Activated CD4-positive, CD25-positive, alpha-beta regulatory T cell (primary cell): ENCODE data around the gene TBC1D5.
"Not testable (repeated sequence)": the region's sequence is repeated elsewhere in the genome, so short reads cannot be mapped to it uniquely, and the experiment has no call there.

Source experiments
- DNase-seq, 4 experiments: peaks; one replicate each; lab custom pipeline; 2025; lab: John Stamatoyannopoulos, UW

Gene TBC1D5

DNA sequence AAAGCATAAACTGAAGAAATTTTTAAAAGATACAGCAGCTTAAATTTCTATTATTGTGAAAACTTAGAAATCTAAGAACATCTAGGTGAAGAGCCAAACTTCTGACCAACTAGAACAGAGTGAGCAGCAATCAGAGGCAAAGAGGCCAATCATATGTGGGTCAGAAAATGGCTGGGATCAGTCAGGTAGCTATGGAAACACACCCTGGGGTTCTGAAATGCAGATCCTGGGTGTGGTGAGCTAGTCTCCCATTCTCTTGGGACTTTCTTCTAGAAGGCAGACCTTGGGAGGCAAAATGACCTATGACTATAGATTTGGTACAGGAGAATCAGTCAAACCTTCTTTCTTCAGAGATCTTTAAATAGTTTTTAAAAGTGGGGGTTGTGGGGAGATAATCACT, 385.8 kb downstream of the TBC1D5 start:
- no peak for DNase-seq

DNA sequence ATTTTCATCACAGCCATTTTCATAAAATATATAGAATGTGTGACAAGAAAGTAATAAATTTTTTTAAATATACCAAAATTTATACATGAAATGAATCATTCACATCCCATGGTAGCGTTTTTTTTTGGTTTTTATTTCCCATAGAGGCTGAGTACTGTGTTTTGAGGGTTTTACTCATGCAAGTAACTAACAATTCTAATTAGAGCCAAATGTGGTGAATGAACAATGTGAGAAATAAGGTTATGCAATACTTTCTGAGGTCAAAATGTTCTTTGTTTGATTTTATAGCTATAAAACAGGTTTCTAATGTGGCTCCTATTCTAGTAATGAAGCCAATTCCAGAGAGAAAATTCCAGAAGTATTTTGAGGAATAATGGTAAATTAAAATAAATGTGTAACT, 386.8 kb downstream of the TBC1D5 start:
- DNase-seq: no peak

DNA sequence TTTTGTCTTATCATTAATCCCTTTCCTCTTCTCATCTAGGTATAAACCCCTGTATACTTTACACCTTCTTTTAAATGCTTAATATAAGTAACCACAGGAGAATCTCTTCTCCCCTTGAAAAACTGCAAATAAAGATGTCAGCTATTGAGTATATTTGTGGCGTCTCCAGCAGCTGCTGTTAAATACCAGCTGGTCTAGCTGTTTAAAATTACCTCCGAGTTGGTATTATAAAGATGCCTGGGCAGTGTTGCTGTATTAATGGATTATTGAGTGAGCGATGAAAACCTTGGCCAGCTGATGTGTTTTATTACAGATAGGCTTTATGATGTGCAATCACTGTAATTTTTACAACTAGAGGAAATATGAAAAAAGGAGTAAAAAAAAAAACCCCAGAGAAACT, 388.1 kb downstream of the TBC1D5 start:
- DNase-seq: no peak

DNA sequence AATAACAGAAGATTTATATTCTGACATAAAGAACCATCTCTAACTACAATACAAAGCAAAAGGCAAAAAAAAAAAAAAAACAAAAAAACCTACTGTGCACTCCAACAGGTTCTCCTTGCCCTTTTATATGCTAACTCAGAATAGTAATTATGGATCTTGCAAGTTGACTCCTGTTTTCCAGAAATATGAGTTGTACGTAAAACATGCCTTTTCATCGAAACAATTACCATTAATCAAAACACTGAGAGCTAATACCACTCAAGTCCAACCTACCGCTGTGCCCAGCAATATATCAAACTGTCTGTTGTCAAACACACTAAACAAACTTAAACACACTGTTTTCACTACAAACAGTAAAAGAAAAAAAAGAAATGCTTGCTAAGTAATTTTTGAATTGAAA, 389.8 kb downstream of the TBC1D5 start:
- DNase-seq: no peak

DNA sequence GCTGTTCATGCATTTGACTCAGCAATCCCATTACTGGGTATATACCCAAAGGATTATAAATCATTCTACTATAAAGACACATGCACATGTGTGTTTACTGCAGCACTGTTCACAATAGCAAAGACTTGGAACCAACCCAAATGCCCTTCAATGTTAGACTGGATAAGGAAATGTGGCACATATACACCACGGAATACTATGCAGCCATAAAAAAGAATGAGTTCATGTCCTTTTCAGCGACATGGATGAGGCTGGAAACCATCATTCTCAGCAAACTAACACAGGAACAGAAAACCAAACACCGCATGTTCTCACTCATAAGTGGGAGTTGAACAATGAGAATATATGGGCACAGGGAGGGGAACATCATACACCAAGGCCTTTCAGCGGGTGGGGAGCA, 391.2 kb downstream of the TBC1D5 start:
- DNase-seq: not testable (repeated sequence)

DNA sequence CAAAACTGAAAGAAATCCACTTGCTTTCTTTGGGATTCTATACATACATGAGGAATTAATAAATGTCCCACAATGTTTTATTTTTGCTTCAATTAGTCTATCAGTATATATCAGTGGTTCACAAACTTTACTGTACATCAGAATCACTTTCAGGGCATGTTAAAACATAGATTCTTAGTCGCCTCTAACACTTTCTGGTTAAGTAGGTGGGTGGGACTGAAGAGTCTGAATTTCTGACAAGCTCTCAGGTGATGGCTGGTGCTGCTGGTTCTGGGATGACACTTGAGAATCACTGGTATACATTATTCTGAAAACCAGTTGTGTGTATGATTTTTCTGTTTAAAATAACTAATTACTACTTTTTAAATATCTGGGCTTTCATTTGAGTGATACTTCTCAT, 393.3 kb downstream of the TBC1D5 start:
- DNase-seq: no peak

DNA sequence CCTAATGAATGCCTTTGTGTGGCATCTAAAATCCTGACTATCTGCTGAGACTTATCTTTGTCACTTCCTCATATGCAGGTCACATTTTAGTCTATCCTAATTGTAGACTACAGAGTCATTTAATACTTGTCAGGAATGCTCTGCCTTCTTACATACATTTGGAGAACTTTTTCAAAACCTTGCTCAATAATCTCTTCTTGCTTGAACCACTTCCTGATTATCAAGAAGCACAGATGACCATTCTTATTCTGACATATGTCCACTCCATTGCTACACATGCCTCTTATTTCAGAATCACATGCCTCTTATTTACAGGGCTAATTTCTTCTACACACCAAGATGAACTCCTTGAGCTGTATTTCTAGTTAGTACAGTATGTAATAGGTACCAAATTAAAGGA, 400.3 kb downstream of the TBC1D5 start:
- no peak for DNase-seq

DNA sequence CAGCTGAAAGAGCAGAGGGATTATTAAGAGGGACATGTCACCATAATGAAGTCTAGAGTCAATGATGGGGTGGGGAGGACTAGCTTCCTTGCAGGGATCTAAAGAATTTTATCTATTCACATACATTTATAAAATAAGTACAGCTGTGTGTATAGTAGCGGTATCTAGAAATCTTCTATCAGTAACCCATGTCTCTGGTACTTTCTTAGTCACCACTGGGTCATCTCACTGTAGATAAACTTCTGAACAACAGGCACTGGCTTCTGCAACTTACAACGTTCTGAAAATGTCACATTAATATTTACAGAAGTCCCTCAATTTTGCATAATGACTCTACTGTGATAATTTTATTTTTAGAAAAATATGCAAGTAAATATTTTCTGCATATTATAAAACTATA, 401.7 kb downstream of the TBC1D5 start:
- DNase-seq: no peak

DNA sequence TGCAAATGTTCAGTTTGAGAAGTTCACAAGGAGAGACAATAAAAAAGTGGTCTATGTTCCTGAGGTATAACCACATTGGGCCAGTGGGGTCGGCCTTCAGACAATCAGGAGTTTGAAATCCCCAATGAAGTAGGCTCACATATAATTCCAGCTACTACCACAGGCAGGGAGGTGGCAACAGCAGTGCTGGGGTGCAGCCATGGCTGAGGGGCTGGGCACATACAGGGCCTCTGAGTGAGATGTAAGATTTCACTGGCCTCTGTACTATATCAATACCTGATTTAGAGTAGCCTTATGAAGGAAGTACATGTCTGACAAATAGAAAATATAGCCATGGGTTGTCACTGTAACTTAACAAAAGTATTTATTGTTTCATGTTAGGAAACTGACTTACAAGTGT, 402.2 kb downstream of the TBC1D5 start:
- no peak for DNase-seq

DNA sequence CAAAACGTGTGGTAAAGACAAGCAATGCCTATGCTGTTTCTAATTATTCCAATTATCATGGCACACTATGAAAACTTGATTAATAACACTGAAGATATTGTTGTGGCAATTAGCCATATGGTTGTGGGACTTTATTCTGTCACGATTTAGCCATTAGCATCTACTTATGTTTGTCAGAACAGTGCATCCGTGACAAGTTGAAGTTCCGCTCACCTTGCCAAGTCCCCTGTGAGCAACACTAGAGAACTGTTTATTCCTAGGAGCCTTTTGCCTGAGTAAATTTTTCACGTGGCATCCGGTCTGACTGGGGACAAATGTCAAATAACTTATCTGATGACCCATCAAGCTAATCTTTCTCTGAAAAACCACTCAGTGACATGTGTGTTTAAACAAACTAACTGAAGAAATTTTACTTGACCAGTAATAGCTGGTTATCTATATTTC, 403.3 kb downstream of the TBC1D5 start:
- no peak for DNase-seq

DNA sequence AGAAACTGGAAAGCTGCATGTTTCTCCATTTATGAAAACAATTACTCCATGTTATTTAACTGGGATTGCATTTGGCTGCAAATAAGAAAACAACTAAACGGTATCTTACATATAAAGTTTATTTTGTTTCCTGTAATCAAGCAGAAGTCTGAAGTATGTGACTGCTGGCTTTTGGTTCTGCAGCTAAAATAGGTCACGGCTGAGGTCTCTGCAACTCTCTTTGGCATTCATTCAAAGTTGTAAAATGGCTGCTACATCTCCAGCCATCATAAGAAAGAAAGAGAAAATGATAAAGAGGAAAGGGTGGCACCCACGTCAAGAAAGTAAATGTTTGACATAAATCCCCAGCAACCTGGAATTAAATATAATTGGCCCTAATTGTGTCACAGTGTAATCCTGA, 406.1 kb downstream of the TBC1D5 start:
- no peak for DNase-seq

DNA sequence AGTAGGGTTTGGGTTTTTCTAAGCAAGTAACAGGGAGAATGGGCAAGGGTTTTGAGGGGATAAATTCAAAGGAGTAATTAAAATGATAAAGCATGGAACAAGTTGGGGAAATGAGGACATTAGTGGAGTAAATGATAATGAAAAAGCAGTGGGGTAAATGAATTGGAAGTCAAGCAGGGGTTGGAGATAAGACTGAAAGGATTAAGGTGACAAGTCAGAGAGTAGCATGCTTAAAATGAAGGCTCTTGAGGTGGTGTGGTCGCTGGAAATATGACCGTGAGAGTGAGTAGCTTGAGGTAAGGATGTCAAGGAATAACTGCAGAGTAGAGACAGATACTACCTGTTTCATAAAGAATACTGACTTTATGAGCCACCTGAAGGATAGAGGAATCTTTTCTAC, 408.5 kb downstream of the TBC1D5 start:
- DNase-seq: no peak

DNA sequence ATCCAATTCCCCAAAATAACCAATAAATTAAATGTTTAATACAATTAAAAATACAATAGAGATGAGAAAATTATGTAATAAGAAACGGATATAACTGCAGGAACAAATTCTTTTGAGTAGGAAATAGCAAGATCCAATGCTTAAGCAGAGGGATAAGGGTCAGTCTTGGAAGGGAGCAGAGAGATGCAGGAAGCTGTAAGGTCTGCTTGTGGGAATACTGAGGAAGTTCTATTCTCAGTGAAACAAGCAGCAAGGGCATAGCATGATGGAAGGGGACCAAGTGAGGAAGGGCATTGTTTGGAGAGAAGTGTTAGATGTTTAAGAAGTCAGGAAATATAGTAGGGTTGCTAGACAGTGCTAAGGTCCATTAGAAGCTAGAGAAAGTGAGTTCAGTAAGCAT, 409.0 kb downstream of the TBC1D5 start:
- DNase-seq: no peak

DNA sequence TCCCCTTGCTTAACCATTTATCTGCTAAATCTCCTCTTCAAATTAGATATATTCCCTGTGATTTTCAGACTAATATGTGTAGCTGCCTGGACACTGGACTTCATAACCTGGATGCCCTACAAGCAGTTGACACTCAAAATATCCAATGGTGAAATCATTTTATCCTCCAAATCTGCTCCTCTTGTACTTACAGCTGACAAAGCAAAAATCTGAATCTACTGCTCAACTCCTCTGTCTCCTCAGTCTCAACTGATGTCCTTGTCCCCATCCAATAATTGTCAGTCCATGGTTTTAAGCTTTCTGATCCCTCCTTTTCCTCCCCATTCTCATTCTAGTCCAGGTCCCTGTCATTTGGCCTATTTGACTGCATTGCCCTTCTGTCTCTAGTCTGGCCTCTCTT, 411.8 kb downstream of the TBC1D5 start:
- DNase-seq: no peak

DNA sequence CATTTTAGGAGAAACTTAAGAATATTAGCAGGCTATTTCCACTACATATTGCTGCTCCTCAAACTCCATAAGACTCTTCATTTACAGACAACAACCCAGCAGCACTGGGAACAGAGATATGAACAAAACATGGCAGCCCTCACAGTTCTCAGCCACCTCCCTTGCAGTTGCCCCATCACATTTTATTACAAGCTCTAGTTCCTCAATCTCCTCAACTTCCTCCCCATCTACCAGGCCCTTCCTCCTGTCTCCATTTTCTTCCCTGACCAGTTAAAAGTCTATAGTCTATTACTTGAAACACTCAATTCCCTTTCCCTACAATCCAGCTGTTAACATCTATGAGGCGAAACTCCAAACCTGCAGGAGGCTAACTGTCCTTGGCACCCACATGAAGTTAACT, 412.5 kb downstream of the TBC1D5 start:
- no peak for DNase-seq

DNA sequence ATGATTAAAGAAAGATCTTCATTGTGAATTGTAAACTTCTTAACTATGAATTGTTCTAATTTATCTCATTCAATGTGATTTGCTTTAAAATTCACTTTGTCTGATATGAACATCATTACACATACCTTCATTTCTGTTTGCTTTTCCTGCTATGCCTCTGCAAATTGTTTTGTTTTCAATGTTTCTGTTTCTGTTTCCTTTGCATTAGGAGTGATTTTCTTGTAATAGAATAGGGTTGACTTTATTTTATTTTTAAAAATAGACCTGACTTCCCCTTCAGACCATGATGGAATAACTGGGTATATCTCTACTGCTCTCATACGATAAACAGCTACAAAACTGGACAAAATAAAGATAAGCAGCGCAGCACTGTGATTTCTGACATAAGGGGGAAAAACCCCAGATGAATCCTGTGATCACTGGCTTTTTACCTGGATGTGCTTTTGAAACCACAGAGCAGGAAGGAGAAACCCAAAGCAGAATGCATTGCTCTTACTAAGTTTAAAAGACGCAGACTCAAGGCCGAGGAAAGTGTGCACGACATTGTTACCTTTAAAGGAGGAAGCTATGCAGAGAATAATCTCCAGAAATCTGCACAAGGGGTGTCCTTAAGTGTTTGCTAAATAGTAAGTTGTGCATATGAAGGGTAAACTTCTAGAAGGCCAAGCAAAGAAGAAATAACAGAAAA, 420.2 kb downstream of the TBC1D5 start:
- DNase-seq: no peak

DNA sequence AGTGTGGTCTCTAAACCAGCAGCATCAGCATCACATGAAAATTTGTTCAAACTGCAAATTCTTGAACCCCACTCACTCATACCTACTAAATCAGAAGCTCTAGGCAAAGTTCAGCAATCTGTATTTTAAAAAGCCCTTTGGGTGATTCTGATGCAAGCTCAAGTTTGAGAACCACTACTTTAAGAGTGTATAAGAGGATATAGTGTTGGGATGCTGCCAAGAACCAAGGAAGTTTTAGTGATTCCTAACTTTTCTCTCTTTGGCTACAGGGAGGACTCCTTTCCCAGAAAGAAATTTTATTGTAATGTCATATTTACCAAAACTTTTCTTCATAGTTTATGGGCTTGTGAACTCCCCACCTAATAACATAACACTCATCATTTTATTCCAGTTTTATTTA, 422.2 kb downstream of the TBC1D5 start:
- DNase-seq: no peak

DNA sequence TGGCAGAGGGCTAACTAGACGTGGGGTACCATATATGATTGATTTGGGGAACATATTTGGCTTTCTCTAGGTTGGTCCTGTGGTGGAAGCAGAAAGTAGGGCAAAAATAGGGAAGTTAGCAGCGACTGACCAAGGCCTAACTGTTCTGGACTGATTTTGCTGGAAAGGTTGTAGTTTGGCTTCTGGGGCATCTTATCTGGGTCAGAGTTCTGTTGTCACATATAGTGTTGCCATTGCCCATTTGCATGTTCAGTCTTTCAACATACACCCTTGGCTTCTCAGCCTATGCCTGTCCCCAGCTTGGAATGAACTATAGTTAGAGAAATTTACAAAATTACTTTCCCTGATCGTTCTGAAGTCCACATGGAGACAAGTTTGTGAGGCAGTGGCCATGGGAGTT, 426.5 kb downstream of the TBC1D5 start:
- DNase-seq: no peak

DNA sequence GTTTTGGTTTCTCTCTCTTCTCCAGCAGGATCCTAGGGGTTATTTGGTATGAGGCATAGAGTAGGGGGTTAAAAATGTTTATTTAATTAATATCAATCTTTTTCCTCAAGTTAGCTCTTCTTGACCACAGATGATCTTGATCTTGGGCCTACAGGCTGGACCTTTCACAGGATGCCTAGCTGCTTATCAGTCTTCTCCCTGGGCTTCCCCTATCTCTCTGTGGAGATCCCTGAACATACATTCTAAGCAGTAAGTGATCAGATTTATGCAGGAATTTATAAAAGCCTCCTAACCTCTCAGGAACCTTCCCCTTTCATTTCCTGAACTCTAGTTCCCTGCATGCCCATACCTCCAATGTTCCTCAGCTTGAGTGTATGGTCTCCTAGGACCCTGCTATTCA, 428.3 kb downstream of the TBC1D5 start:
- no peak for DNase-seq

DNA sequence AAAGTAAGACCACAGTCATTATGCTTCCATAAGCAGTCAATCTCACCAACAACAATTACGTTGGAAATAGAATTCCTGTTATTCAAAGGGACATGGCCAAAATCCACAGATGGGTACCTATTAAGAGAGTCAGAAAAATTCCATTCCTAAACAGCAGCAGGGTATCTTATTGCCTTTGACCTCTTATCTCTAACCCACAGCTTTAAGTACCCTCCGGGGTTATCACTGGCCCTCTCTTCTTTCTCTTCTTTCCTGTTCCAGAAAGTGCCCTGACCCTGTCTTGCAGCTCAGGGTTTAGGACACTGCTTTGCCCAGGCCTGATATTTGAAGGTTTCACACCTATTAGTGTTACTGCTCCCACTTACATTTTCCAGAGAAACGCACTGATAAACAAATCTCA, 428.7 kb downstream of the TBC1D5 start:
- DNase-seq: no peak

DNA sequence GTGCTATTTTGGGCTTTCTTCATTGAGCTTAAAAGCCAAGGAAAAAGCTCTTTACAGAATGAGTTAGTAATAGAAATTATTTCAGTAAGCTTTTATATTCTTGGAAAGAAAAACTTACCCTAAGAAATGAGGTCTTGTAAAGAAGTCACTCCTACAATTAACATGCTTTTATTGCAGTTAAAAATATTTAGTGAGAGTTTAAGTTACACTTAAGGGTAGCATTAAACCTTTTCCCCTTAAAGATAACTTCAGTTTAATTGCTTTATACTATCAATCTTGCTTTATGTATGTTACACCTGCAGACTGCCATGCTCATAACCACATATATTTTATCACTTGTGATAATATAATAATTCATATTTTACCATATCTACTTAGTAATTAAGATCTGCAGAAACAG, 431.4 kb downstream of the TBC1D5 start:
- no peak for DNase-seq

DNA sequence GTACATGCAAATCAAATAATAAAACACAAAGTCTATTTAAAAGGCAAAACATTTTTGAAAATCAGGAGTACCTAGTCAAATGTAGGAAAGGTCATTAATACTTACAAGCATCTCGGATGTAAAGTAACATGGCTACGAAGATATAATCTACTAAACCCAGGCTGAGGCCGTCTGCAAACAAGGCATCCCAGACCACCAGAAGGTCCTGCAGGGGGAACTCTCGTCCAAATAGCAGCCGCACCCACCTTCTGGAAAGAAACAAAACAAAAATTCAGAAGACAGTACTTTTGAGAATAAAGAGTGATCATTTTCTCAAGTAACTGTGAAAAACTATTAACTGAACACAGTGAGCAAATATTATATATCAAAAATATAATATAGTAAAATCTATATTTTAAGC, 434.5 kb downstream of the TBC1D5 start:
- DNase-seq: no peak

DNA sequence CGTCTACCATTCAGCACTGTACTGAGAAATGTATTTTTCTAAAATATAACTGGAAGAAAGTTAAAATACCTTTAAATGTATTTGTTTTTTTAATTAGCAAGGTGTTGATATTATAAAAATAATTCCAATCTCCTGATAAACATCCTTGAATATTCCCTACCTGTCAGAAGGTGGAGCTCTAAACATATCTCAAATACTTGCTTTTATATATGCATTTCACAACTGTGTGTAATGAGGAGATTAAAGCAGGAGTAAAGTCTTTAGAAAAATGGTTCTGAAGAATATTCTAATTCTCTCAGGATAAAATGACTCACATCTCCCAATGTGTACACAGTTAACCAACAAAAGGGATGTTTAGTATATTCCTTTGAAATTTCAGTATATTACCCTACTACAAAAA, 434.9 kb downstream of the TBC1D5 start:
- no peak for DNase-seq

DNA sequence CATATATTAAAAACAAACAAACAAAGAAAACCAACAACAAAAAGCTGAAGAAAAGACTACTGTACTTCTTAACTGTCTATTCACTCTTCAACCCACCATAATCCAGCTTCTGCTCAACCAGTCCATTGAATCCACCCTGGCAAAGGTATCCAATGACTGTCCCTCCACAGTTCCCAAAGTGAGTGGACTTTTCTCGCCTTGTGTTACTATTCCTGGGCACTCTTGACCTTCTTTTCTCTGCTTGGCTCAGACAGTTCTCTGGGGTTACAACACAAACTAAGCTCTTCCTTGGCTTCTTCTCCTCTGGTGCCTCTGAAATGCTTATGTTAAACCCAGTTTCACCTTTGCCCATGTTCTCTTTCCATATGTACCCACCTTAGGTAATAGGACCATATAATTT, 437.5 kb downstream of the TBC1D5 start:
- no peak for DNase-seq

DNA sequence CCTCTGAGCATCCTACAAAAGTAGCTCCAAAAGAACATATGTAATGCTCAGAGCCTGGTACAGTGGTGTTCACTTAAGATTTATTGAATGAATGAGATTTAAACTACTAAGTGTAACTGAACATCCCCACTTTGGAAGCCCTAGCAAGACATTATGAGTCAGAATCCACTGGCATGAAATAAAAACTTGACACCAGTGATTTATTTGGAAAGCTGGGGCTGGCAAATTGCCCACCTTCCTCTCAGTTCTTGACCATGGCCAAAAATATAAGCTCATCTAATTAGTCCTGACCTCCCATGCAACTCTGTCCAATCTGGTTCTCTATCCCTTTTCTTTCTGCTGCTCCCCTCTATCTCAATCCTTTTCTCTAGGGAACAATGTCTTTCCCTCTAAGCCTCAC, 439.7 kb downstream of the TBC1D5 start:
- DNase-seq: no peak
